Natural killer cell (primary cell): ENCODE results near the gene PRKN. TPM values are rescaled to one million over a fixed set of nuclear protein-coding genes. Genes with fewer than 3 reads are reported as not detected.

Source experiments
- ATAC-seq, 3 donors: fragments of 150-1000 bp in 2 of 3; fragments of 200-7000 bp in 1 of 3; cut with Tn5 transposase; 1 replicate in 1 of 3; 2 replicates in 2 of 3; pipeline ENCODE4 v1.10.0; 2021; ENCODE audit warnings: mild to moderate bottlenecking in 2 of 3, moderate library complexity in 2 of 3
- DNase-seq, 2 donors: peaks; one replicate each; pipeline versions ENCODE4 v3.0.0 to v3.0.0-alpha.2; 2013 to 2021; ENCODE audit warnings: mixed read lengths in 1 of 2
- H3K27ac ChIP-seq: one replicate; pipeline ENCODE4 v1.5.1; 2013; ENCODE audit warnings: mild to moderate bottlenecking, low read length
- H3K27me3 ChIP-seq: one replicate; pipeline ENCODE4 v1.6.1; 2013; ENCODE audit warnings: low read length; ENCODE audit not compliant: control insufficient read depth, insufficient read depth
- H3K36me3 ChIP-seq: one replicate; pipeline ENCODE4 v1.6.1; 2013; ENCODE audit warnings: low read length; ENCODE audit not compliant: control insufficient read depth, insufficient read depth
- H3K4me1 ChIP-seq: one replicate; pipeline ENCODE4 v1.6.1; 2013; ENCODE audit warnings: low read length; ENCODE audit not compliant: control insufficient read depth, insufficient read depth
- H3K4me3 ChIP-seq: one replicate; pipeline ENCODE4 v1.5.1; 2013; ENCODE audit warnings: low read length
- H3K9me3 ChIP-seq: one replicate; pipeline ENCODE4 v1.6.1; 2013; ENCODE audit warnings: low read length; ENCODE audit not compliant: control insufficient read depth, insufficient read depth
- H3K27ac Mint-ChIP-seq, 2 donors: one replicate each; pipeline ENCODE4 v1.8.0; 2022; ENCODE audit warnings: mild to moderate bottlenecking in 2 of 2, mixed read lengths in 2 of 2, moderate library complexity in 1 of 2
- H3K27me3 Mint-ChIP-seq, 2 donors: one replicate each; pipeline ENCODE4 v1.8.0; 2022; ENCODE audit warnings: low read depth in 2 of 2, mixed read lengths in 2 of 2
- H3K36me3 Mint-ChIP-seq: one replicate; pipeline ENCODE4 v1.8.0; 2022; ENCODE audit warnings: mixed read lengths
- H3K4me1 Mint-ChIP-seq, 2 donors: one replicate each; pipeline ENCODE4 v1.8.0; 2022; ENCODE audit warnings: mixed read lengths in 2 of 2
- H3K4me3 Mint-ChIP-seq: one replicate; pipeline ENCODE4 v1.8.0; 2022; ENCODE audit warnings: mild to moderate bottlenecking, moderate library complexity, mixed read lengths
- H3K9me3 Mint-ChIP-seq, 2 donors: one replicate each; pipeline ENCODE4 v1.8.0; 2022; ENCODE audit warnings: mixed read lengths in 2 of 2
- WGBS: methylation state at CpG from one replicate; pipeline ENCODE4 v1.1.7; 2013; ENCODE audit warnings: missing lambda C conversion rate; ENCODE audit not compliant: insufficient coverage; 5-methylcytosine and 5-hydroxymethylcytosine counted together
- intact Hi-C: fragments of 100-400 bp; cut with micrococcal nuclease; formaldehyde crosslinking; loops from one replicate; pipeline ENCODE4 v1.14.2; 2022
- total RNA-seq, 4 donors: library from RNA; stranded (reverse); fragments of 120-200 nt in 1 of 4; gene quantifications; one replicate each; pipeline versions ENCODE4 v1.2.3 to v1.2.4, GENCODE V29; 2013 to 2022
- TF ChIP-seq, protein P1 (sequence below): fragments of 200-600 bp; IDR thresholded peaks from one replicate; pipeline ENCODE4 v1.8.0; 2022; ENCODE audit warnings: antibody characterized with exemption

PRKN gene
- total RNA-seq, 3 donors from 2014 or later (not counting 1 experiment from before 2014, with no cell fraction given): 1.4 to 1.9 (median 1.9) TPM

DNA sequence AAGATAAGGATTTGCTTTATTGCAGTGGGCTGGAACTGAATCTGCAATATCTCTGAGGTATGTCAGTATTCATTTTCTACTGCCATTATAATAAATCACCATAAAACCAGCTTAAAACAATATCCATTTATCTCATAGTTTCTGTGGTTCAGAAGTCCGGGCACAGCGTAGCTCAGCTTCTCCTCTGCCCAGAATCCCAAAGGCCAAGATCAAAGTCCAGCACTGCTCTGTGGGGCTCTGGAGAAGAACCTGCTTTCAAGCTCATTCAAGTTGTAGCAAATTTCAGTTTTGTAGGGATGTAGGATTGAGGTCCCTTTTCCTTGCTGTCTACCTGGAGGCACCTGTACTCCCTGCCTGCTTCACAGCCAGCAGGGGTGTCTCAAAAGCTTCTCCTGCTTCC, 1113.9 kb downstream of the PRKN start:
- no peak for DNase-seq
- Mint-ChIP-seq H3K27ac (no peak overlapping the region), H3K4me3 (no peak overlapping the region), H3K27me3 (no peaks in the 10 kb centered on the region), H3K9me3 (peaks cover 0 to 3% of the 10 kb centered on the region in 2 donors), H3K36me3 (no peaks in the 10 kb centered on the region), H3K4me1 (no peaks in the 10 kb centered on the region)
- H3K4me3 ChIP-seq: no peak overlapping the region
- TF ChIP-seq, protein P1, sequence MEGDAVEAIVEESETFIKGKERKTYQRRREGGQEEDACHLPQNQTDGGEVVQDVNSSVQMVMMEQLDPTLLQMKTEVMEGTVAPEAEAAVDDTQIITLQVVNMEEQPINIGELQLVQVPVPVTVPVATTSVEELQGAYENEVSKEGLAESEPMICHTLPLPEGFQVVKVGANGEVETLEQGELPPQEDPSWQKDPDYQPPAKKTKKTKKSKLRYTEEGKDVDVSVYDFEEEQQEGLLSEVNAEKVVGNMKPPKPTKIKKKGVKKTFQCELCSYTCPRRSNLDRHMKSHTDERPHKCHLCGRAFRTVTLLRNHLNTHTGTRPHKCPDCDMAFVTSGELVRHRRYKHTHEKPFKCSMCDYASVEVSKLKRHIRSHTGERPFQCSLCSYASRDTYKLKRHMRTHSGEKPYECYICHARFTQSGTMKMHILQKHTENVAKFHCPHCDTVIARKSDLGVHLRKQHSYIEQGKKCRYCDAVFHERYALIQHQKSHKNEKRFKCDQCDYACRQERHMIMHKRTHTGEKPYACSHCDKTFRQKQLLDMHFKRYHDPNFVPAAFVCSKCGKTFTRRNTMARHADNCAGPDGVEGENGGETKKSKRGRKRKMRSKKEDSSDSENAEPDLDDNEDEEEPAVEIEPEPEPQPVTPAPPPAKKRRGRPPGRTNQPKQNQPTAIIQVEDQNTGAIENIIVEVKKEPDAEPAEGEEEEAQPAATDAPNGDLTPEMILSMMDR: no peak
- H3K27me3 ChIP-seq: no peaks in the 10 kb centered on the region
- no peaks in the 10 kb centered on the region for H3K36me3 ChIP-seq
- 90% methylated on average over 2 of the region's 2 CpGs for WGBS
- ATAC-seq: no peak
- H3K9me3 ChIP-seq: no peaks in the 10 kb centered on the region
- H3K4me1 ChIP-seq: no peaks in the 10 kb centered on the region
- intact Hi-C loops: no loop called here
- no peak overlapping the region for H3K27ac ChIP-seq

DNA sequence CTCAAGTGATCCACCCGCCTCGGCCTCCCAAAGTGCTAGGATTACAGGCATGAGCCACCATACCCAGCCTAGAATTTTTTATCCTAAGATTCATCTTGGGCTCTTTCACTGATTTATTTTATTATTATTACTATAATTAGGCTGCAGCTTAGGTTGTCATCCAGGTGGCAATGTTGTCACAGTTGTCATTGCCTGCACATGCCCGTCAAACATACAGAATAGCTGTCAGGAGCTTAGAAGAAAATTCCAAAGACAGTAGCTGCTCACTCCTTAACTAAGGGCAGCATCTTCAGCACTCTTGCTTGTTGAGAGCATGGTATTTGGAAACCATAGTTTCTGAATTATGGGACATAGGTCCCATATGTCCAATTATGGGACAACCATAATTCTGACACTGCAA, 1118.8 kb downstream of the PRKN start:
- ATAC-seq: no peak
- H3K4me1 ChIP-seq: no peaks in the 10 kb centered on the region
- Mint-ChIP-seq H3K9me3 (peaks cover 0 to 5% of the 10 kb centered on the region in 2 donors), H3K27me3 (no peaks in the 10 kb centered on the region), H3K36me3 (no peaks in the 10 kb centered on the region), H3K4me1 (no peaks in the 10 kb centered on the region), H3K27ac (no peak overlapping the region), H3K4me3 (no peak overlapping the region)
- 92% methylated on average over 1 of the region's 3 CpGs for WGBS
- H3K27me3 ChIP-seq: no peaks in the 10 kb centered on the region
- intact Hi-C loops: no loop called here
- H3K9me3 ChIP-seq: no peaks in the 10 kb centered on the region
- H3K36me3 ChIP-seq: no peaks in the 10 kb centered on the region
- no peak for DNase-seq
- H3K4me3 ChIP-seq: no peak overlapping the region
- H3K27ac ChIP-seq: no peak overlapping the region
- TF ChIP-seq, protein P1: no peak

DNA sequence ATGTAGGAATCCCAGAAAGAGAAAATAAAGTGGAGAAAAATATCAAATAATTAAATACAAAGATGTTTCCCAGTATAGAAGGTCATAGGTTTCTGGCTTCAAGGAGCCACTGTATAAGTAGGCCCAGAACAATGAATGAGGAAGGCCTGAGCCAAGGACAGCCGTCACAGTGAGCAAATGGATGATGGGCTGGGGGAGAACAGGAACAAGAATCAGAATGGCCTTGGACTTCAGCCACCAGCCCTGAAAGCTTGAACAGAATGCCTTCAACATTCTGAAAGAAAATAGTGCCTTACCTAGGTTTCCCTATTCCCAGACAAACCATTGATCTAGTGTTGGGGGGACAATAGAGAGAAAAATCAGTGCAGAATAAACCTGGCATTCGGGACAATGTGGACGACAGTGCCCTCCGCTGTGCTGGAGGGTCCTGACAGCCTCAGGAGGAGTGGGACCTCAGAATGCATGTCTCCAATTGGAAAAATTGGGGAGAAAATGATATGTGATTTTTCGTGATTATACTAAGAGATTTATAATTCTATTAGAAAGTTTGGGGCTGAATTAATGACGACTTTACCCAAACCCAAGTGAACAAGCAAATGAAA, 1119.8 kb downstream of the PRKN start:
- H3K36me3 Mint-ChIP-seq: no peaks in the 10 kb centered on the region
- TF ChIP-seq, protein P1: no peak
- no peak overlapping the region for H3K4me3 Mint-ChIP-seq
- no peaks in the 10 kb centered on the region for H3K4me1 Mint-ChIP-seq
- Histone ChIP-seq H3K27ac (no peak overlapping the region), H3K27me3 (no peaks in the 10 kb centered on the region), H3K36me3 (no peaks in the 10 kb centered on the region), H3K9me3 (no peaks in the 10 kb centered on the region), H3K4me1 (no peaks in the 10 kb centered on the region), H3K4me3 (no peak overlapping the region)
- intact Hi-C loops: no loop called here
- 88% methylated on average over 4 of the region's 6 CpGs for WGBS
- H3K27ac Mint-ChIP-seq: no peak overlapping the region
- DNase-seq (no peak), ATAC-seq (no peak)
- peaks cover 3 to 8% of the 10 kb centered on the region in 2 donors for H3K9me3 Mint-ChIP-seq
- H3K27me3 Mint-ChIP-seq: no peaks in the 10 kb centered on the region

DNA sequence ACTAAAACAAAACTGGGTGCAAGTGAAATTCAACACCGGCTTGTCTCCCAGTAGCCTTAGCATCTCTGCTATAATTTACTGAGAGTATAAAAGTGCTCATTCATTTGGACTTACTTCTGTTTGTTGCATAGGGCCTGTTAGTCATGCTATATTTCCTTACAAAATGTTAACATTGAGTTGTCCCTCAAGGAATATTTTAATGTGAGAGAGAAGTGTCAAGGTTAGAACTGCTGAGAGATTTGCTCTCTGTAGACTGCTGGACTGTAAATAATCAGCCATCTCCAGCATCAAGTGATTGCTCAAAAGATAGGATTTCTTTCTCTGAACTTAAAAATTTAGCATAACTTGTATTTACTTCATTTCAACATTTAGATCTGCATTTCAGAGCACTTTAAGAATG, 1125.2 kb downstream of the PRKN start:
- no peak overlapping the region for H3K4me3 Mint-ChIP-seq
- 100% methylated on average over 1 of the region's 1 CpG for WGBS
- Histone ChIP-seq H3K27me3 (no peaks in the 10 kb centered on the region), H3K4me1 (no peaks in the 10 kb centered on the region), H3K4me3 (no peak overlapping the region), H3K36me3 (no peaks in the 10 kb centered on the region), H3K27ac (no peak overlapping the region), H3K9me3 (no peaks in the 10 kb centered on the region)
- no peaks in the 10 kb centered on the region for H3K27me3 Mint-ChIP-seq
- peaks cover 6 to 7% of the 10 kb centered on the region in 2 donors for H3K9me3 Mint-ChIP-seq
- DNase-seq (no peak), ATAC-seq (no peak)
- TF ChIP-seq, protein P1: no peak
- intact Hi-C loops: no loop called here
- no peak overlapping the region for H3K27ac Mint-ChIP-seq
- H3K36me3 Mint-ChIP-seq: no peaks in the 10 kb centered on the region
- H3K4me1 Mint-ChIP-seq: no peaks in the 10 kb centered on the region
